Measurements from ENCODE around the gene TRPM3. TPM values are rescaled to one million over a fixed set of nuclear protein-coding genes. Genes with fewer than 3 reads are reported as not detected.

TRPM3 gene
- total and polyA plus RNA-seq, 9 of the 15 experiments (the other 6 are each of a cell fraction or from before 2014, with no cell fraction given), result 0.04 TPM; not detected in 8

- Histone ChIP-seq H3K27me3 (ENCODE audit: control insufficient read depth in 2 of 2, insufficient read depth in 2 of 2, low read length in 2 of 2) (no peaks in the 10 kb centered on the region), H3K9me1 (ENCODE audit: control insufficient read depth, insufficient read depth, low read length) (no peaks in the 10 kb centered on the region), H3K4me2 (ENCODE audit: insufficient read depth, low read length) (no peak overlapping the region), H4K20me1 (replicated peaks; ENCODE audit: control insufficient read depth, insufficient read depth, low read length) (no peaks in the 10 kb centered on the region), H2AFZ (ENCODE audit: low read depth, low read length) (no peak overlapping the region), H3K4me3 (no peak overlapping the region), H3K36me3 (ENCODE audit: control insufficient read depth, insufficient read depth, low read length) (no peaks in the 10 kb centered on the region), H3K9me3 (replicated peaks; ENCODE audit: control insufficient read depth, insufficient read depth, low read depth, low read length) (no peaks in the 10 kb centered on the region), H3K27ac (ENCODE audit: extremely low read depth, low read depth, low read length) (no peak overlapping the region), H3K9ac (ENCODE audit: insufficient read depth in 1 of 2, low read depth in 2 of 2, low read length in 2 of 2) (no peak overlapping the region), H3K79me2 (ENCODE audit: control insufficient read depth, insufficient read depth, low read length) (no peaks in the 10 kb centered on the region), H3K4me1 (replicated peaks in 1 of 2; ENCODE audit: control insufficient read depth in 2 of 2, insufficient read depth in 2 of 2, low read length in 2 of 2) (no peaks in the 10 kb centered on the region)
- ChIA-PET CTCF (ENCODE audit: low intra/inter-chr PET ratio) (no interaction called here), POLR2A (interaction anchor here (0.6 kb wide), 2 partner anchors 9 to 520 kb away, joined by 3 read pairs; no protein-coding TSS in a partner anchor)
- BruUV-seq (replicated peaks), result no TSS peak
- FAIRE-seq (no peak), ATAC-seq (no peak), DNase-seq (ENCODE audit: extremely low read depth in 1 of 4, low spot score in 3 of 4) (no peak)
- TF ChIP-seq GTF2F1 (IDR thresholded peaks at IDR 0.05; ENCODE audit: low read depth, low read length) (no peak), ZNF398 (CRISPR knock-in tag; IDR thresholded peaks at IDR 0.05) (no peak), CHD4 (IDR thresholded peaks at IDR 0.05; ENCODE audit: insufficient read depth, insufficient replicate concordance, low read depth, low read length, poor library complexity, severe bottlenecking) (no peak), NELFE (IDR thresholded peaks at IDR 0.05; ENCODE audit: insufficient read depth, insufficient read length) (no peak), ZNF408 (CRISPR knock-in tag; IDR thresholded peaks at IDR 0.05; ENCODE audit: low read depth) (no peak), ZNF324 (CRISPR knock-in tag; IDR thresholded peaks at IDR 0.05) (no peak)
- in situ Hi-C loops (cut with MboI) (no loop called here), intact Hi-C loops (cut with micrococcal nuclease) (no loop called here)
Measured at GRCh38 chr9:71168418-71168817, 47.0 kb upstream of the TRPM3 start.

Data from K562 (cell line).